NCI-H146 treated with DMSO at 0.1 percent for 48 hours (cell line): ENCODE data around the gene KCP.

Experiments
- DNase-seq: peaks from one replicate; lab custom pipeline; 2025; ENCODE audit not compliant: unreplicated experiment; lab: John Stamatoyannopoulos, UW

The KCP gene

DNA sequence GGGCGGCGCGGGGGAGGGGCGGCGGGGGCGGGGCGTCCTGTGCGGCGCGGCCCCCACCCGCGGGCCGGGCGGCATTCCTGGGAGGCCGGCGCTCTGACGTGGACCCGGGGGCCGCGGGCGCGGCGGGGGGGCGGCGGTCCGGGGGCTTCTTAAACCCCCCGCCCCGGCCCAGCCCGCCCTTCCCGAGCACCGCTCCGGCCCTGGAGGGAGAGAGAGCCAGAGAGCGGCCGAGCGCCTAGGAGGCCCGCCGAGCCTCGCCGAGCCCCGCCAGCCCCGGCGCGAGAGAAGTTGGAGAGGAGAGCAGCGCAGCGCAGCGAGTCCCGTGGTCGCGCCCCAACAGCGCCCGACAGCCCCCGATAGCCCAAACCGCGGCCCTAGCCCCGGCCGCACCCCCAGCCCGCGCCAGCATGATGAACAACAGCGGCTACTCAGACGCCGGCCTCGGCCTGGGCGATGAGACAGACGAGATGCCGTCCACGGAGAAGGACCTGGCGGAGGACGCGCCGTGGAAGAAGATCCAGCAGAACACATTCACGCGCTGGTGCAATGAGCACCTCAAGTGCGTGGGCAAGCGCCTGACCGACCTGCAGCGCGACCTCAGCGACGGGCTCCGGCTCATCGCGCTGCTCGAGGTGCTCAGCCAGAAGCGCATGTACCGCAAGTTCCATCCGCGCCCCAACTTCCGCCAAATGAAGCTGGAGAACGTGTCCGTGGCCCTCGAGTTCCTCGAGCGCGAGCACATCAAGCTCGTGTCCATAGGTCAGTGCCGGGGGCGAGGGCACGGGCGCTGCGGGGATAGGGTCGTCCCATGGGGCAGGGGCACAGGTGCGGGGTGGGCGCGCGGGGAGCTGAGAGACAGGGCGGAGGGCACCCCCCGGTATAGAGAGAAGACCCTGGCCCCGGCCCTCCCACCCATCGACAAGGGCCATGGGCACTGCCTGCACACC is 80.0 kb downstream of the KCP start, which contains the start of gene FLNC:
Gene FLNC (plus strand): TSS at position 176 of the 947 bp plus-strand sequence. CDS start 232 bp downstream, at position 408.
- no peak for DNase-seq

DNA sequence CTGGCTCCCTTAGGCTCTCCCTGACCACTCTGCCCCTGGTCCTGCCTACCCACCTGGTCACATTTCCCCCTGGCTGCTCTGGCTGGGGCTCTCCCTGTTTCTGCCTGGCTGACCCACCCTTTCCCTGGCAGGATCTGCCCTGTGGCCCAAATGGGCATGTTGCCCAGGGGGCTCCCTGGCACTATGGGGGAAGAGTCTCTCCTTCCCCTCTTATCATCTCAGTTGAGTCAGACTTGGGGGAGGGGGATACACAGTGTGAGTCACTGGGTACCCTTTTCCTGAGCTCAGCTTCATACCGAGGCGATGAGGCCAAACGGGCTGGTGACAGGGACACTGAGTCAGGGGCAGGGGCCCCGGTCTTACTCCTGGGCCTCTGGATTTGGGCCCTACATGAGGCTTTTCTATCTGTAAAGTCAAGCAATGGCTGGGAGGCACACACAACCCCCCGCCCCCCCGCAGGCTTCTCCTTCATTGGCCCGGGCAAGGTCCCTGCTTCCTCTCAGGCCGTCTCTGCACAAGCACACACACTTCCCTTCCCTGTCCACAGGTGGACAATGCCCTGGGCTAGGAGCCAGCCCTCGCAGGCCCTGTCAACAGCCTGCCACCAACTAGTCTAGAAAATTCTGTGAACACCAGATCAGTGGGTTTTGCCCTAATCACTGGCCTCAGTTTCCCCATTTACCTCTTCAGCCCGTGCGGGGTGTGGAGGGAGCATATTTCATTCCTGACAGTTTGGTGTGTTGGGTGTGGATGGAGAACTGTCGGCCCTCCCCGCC is 80.9 kb downstream of the KCP start:
- DNase-seq, result no peak

DNA sequence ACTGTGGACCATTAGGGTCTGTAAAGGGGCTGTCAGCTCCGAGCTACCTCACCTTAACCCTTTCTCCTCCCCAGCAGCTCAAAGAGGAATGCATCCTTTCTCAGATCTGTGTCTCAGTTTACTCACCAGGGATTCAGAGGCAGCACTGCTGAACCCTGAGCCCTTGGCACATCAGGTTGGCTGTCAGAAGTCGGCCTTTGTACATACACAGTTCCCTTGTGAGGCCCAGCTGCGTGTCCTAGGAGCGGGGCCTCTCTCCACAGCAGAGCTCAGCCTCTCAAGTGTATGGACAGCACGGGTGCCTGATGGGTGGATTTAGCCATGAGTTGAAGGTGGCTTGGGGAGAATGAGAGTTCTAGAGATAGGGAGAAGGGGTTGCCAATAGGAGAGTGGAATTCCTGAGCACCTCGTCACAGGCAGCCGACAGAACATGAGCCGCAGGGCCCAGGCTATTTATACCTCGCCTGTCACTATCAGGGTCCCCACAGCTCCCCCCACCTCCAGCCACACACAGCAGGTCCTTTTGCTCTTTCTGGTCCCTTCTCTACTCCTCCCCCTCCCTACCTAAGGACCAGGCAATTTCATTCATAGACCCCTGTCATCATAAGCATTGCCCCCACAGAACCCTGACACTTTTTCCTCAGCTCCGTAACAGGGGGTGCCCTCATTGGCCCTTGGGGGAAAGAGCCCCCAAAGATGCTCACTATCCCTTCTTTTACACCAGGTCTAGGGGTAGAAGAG is 82.4 kb downstream of the KCP start:
- DNase-seq, result no peak

DNA sequence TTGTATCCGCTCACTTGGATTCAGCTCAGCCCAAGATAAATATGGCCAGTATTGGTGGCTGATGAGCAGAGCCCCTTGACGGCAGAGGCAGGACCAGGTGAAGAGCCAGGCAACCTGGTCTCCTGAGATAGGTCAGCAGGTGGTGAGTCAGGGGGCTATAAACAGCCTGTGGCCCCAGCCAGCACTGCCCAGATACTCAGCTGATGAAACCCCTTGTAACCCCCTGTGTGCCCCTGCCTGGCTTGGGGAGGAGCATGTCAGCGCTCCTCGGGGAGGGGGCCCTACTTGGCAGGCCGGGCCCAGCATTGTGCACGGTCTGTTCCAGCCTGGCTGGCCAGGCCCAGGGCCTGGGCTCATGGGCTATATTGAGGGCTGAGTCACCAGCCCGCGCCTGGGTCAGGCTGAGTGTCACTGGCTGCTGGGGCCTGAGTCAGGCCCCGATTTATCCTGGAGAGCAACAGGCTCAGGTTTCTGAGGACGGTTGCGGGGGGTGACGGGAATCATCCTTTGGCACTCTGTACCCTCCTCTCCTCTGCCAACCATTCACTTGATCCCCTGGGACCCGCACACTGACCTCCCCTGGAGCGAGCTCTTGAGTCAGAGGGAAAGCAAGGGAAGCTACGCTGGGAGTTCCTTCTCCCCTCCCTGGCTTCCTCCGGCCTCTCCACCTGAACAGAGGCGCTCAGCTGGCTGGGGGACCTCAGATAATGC is 83.1 kb downstream of the KCP start:
- no peak for DNase-seq

DNA sequence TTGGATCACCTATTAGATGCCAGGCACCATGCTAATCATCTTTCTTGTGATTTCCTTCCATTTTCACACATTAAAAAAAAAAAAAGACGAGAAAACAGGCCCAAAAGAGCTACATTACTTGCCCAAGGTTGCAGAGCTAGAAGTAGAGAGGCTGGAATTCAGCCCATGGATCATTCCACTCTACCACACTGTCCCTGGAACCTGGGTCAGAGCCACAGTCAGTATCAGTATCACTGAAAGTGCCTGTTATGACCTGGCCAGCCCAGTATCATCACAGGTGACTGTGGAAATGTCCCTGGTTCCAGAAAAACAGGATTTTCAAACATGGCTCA is 83.6 kb downstream of the KCP start:
- no peak for DNase-seq
